ENCODE results near the gene MGAT5B. TPM values are rescaled to one million over a fixed set of nuclear protein-coding genes. Genes with fewer than 3 reads are reported as not detected.

The MGAT5B gene
- total and polyA plus RNA-seq, 2 experiments from 2014 or later = 1.6 to 10.0 TPM

GRCh38 chr17:76886395-76886794, 18.2 kb downstream of the MGAT5B start:
- no peak overlapping the region for H3K27ac Mint-ChIP-seq
- no peaks in the 10 kb centered on the region for H3K9me2 ChIP-seq (ENCODE audit: insufficient read depth)
- H3K36me3 Mint-ChIP-seq (ENCODE audit: low read depth) = no peaks in the 10 kb centered on the region
- H3K27me3 ChIP-seq (ENCODE audit: insufficient read depth) = no peaks in the 10 kb centered on the region
- H3K79me2 ChIP-seq (replicated peaks; ENCODE audit: insufficient read depth) = no peaks in the 10 kb centered on the region
- H3K4me2 ChIP-seq = no peak overlapping the region
- H3K9me3 Mint-ChIP-seq = no peaks in the 10 kb centered on the region
- H3K4me1 ChIP-seq (ENCODE audit: insufficient read depth) = peaks cover 13% of the 10 kb centered on the region
- H3K4me1 Mint-ChIP-seq = peaks cover 23% of the 10 kb centered on the region
- no peaks in the 10 kb centered on the region for H3K36me3 ChIP-seq (ENCODE audit: insufficient read depth)
- H4K20me1 ChIP-seq (replicated peaks; ENCODE audit: insufficient read depth) = no peaks in the 10 kb centered on the region
- H3K4me3 ChIP-seq = no peak overlapping the region
- H3K4me3 Mint-ChIP-seq = no peak overlapping the region
- peak; percentile 66 for TF ChIP-seq REST (IDR thresholded peaks at IDR 0.05; ENCODE audit: unreplicated experiment)
- no peak for TF ChIP-seq JUNB (IDR thresholded peaks at IDR 0.05; ENCODE audit: unreplicated experiment)
- H3K27ac ChIP-seq (ENCODE audit: low read depth) = no peak overlapping the region
- H2AFZ ChIP-seq = no peak overlapping the region
- DNase-seq (ENCODE audit: low spot score) (no peak), ATAC-seq (no peak)
- H3F3A ChIP-seq (replicated peaks; ENCODE audit: low read depth) = 0 out of 2 replicates have a peak, but pooled peaks cover 4% of the 10 kb centered on the region
- H3K27me3 Mint-ChIP-seq (ENCODE audit: insufficient read depth, low read depth, poor library complexity) = peaks cover 19% of the 10 kb centered on the region

DNA sequence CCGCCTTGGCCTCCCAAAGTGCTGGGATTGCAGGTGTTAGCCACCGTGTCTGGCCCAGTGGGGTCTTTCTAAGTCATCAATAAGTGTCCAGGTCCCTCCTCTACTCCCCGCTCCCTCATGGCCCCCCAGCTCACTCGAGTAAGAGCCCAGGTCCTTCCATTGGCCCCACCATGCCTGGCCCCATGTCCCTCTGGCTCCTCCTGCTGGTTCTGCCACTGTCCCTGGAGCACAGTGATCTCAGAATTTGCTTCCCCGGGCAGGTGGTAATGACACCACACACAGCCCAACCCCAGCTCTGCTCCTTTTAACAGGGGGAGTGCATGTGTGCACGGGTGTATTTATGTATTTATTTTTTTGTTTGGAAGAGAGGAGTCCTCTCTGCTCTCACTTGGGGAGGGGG, 19.6 kb downstream of the MGAT5B start:
- H3K36me3 Mint-ChIP-seq (ENCODE audit: low read depth) = no peaks in the 10 kb centered on the region
- TF ChIP-seq, protein P1, sequence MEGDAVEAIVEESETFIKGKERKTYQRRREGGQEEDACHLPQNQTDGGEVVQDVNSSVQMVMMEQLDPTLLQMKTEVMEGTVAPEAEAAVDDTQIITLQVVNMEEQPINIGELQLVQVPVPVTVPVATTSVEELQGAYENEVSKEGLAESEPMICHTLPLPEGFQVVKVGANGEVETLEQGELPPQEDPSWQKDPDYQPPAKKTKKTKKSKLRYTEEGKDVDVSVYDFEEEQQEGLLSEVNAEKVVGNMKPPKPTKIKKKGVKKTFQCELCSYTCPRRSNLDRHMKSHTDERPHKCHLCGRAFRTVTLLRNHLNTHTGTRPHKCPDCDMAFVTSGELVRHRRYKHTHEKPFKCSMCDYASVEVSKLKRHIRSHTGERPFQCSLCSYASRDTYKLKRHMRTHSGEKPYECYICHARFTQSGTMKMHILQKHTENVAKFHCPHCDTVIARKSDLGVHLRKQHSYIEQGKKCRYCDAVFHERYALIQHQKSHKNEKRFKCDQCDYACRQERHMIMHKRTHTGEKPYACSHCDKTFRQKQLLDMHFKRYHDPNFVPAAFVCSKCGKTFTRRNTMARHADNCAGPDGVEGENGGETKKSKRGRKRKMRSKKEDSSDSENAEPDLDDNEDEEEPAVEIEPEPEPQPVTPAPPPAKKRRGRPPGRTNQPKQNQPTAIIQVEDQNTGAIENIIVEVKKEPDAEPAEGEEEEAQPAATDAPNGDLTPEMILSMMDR (conservative IDR thresholded peaks at IDR 0.05; ENCODE audit: low read depth in 2 of 2) = peak; percentile 37 to 73; a peak in 3 of 4 replicates
- TF ChIP-seq ZNF114 (CRISPR knock-in tag; IDR thresholded peaks at IDR 0.05) = no peak
- H3K27me3 Mint-ChIP-seq (ENCODE audit: insufficient read depth, low read depth, poor library complexity) = peaks cover 19% of the 10 kb centered on the region
- no peaks in the 10 kb centered on the region for H3K9me3 Mint-ChIP-seq
- no peak overlapping the region for H3K4me3 Mint-ChIP-seq
- peak; percentile 25 for ATAC-seq
- peak; percentile 43 for DNase-seq (ENCODE audit: low spot score)
- Histone ChIP-seq H3K36me3 (ENCODE audit: insufficient read depth) (no peaks in the 10 kb centered on the region), H3K27me3 (ENCODE audit: insufficient read depth) (no peaks in the 10 kb centered on the region), H3F3A (replicated peaks; ENCODE audit: low read depth) (0 out of 2 replicates have a peak, but pooled peaks cover 4% of the 10 kb centered on the region), H4K20me1 (replicated peaks; ENCODE audit: insufficient read depth) (no peaks in the 10 kb centered on the region), H3K4me3 (no peak overlapping the region), H3K9me2 (ENCODE audit: insufficient read depth) (no peaks in the 10 kb centered on the region), H3K4me2 (no peak overlapping the region), H3K4me1 (ENCODE audit: insufficient read depth) (peaks cover 13% of the 10 kb centered on the region), H3K27ac (ENCODE audit: low read depth) (no peak overlapping the region), H2AFZ (no peak overlapping the region), H3K79me2 (replicated peaks; ENCODE audit: insufficient read depth) (no peaks in the 10 kb centered on the region)
- H3K27ac Mint-ChIP-seq = no peak overlapping the region
- H3K4me1 Mint-ChIP-seq = peaks cover 23% of the 10 kb centered on the region

DNA sequence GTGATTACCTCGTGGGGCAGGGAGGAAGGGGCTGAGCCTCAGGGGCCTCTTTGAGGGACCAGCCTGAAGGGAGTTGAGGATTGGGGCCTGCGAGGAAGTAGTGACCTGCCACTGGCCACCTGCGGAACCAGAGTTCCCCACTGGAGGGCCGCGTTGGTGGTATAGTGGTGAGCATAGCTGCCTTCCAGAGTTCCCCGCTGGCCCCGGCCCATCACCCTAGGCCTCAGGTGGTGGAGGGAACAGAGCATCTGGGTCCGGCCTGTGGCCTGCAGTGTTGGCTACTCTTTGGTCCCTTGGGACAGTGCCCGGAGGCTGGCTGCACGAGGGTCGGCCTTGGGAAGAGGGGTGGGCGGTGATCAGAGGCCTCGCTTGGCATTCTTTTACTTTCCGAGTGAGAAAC, 20.5 kb downstream of the MGAT5B start:
- Mint-ChIP-seq H3K9me3 (no peaks in the 10 kb centered on the region), H3K27ac (no peak overlapping the region), H3K4me3 (no peak overlapping the region), H3K27me3 (ENCODE audit: insufficient read depth, low read depth, poor library complexity) (peaks cover 19% of the 10 kb centered on the region), H3K36me3 (ENCODE audit: low read depth) (no peaks in the 10 kb centered on the region), H3K4me1 (peaks cover 23% of the 10 kb centered on the region)
- H3K79me2 ChIP-seq (replicated peaks; ENCODE audit: insufficient read depth) = no peaks in the 10 kb centered on the region
- H4K20me1 ChIP-seq (replicated peaks; ENCODE audit: insufficient read depth) = no peaks in the 10 kb centered on the region
- no peaks in the 10 kb centered on the region for H3K36me3 ChIP-seq (ENCODE audit: insufficient read depth)
- TF ChIP-seq, protein P1 (conservative IDR thresholded peaks at IDR 0.05; ENCODE audit: low read depth in 2 of 2) = peak; percentile 45 to 56
- no peak for TF ChIP-seq EZH2 (IDR thresholded peaks at IDR 0.05; ENCODE audit: low read depth, unreplicated experiment)
- peaks cover 13% of the 10 kb centered on the region for H3K4me1 ChIP-seq (ENCODE audit: insufficient read depth)
- H3K27me3 ChIP-seq (ENCODE audit: insufficient read depth) = no peaks in the 10 kb centered on the region
- no peak overlapping the region for H3K4me3 ChIP-seq
- 0 out of 2 replicates have a peak, but pooled peaks cover 4% of the 10 kb centered on the region for H3F3A ChIP-seq (replicated peaks; ENCODE audit: low read depth)
- H2AFZ ChIP-seq = no peak overlapping the region
- H3K27ac ChIP-seq (ENCODE audit: low read depth) = no peak overlapping the region
- ATAC-seq (peak; percentile 90), DNase-seq (ENCODE audit: low spot score) (peak; percentile 85)
- H3K9me2 ChIP-seq (ENCODE audit: insufficient read depth) = no peaks in the 10 kb centered on the region
- H3K4me2 ChIP-seq = no peak overlapping the region
